Activated CD4-positive, alpha-beta T cell treated with anti-CD3 and anti-CD28 coated beads for 36 hours (primary cell): ENCODE data around the gene GCLC. TPM values are rescaled to one million over a fixed set of nuclear protein-coding genes. Genes with fewer than 3 reads are reported as not detected.

Source experiments
- ATAC-seq: fragments of 200-7000 bp; cut with Tn5 transposase; one replicate; pipeline ENCODE4 v1.10.0; 2021; ENCODE audit warnings: mild to moderate bottlenecking, moderate library complexity
- CTCF ChIA-PET: fragments of 350-600 bp; sonication (Branson Sonifier 250); formaldehyde crosslinking; loops from one replicate; lab custom pipeline; 2021; ENCODE audit warnings: antibody characterized with exemption; lab: Charles Lee
- POLR2A ChIA-PET: fragments of 350-600 bp; sonication (Branson Sonifier 250); formaldehyde crosslinking; loops from one replicate; lab custom pipeline; 2021; ENCODE audit warnings: antibody characterized with exemption, inconsistent platforms; lab: Charles Lee
- DNase-seq: peaks from one replicate; pipeline ENCODE4 v3.0.0-alpha.2; 2020
- H3K27ac Mint-ChIP-seq: one replicate; pipeline ENCODE4 v1.8.0; 2021; ENCODE audit warnings: mixed read lengths
- H3K27me3 Mint-ChIP-seq: one replicate; pipeline ENCODE4 v1.8.0; 2021; ENCODE audit warnings: mixed read lengths
- H3K36me3 Mint-ChIP-seq: one replicate; pipeline ENCODE4 v1.8.0; 2021; ENCODE audit warnings: low read depth, mixed read lengths
- H3K4me1 Mint-ChIP-seq: one replicate; pipeline ENCODE4 v1.8.0; 2021; ENCODE audit warnings: mixed read lengths
- H3K4me3 Mint-ChIP-seq: one replicate; pipeline ENCODE4 v1.8.0; 2021; ENCODE audit warnings: mild to moderate bottlenecking, moderate library complexity, mixed read lengths
- H3K9me3 Mint-ChIP-seq: one replicate; pipeline ENCODE4 v1.8.0; 2021; ENCODE audit warnings: low read depth, mixed read lengths
- intact Hi-C, 2 experiments: fragments of 100-400 bp; cut with DNase I in 1 of 2; cut with micrococcal nuclease in 1 of 2; formaldehyde crosslinking; loops; one replicate each; pipeline versions ENCODE4 v1.14.2 to v1.15.1; 2022 to 2024; cut with DNase I, micrococcal nuclease
- total RNA-seq, 2 experiments: library from RNA; stranded (reverse); gene quantifications; one replicate each; pipeline ENCODE4 v1.2.3, GENCODE V29; 2021

The GCLC gene
- total RNA-seq, 2 experiments from 2014 or later = 18.2 to 23.5 TPM

- Mint-ChIP-seq H3K9me3 (no peaks in the 10 kb centered on the region), H3K36me3 (peaks cover 4% of the 10 kb centered on the region), H3K4me3 (no peak overlapping the region), H3K4me1 (peaks cover 5% of the 10 kb centered on the region), H3K27ac (no peak overlapping the region), H3K27me3 (no peaks in the 10 kb centered on the region)
- DNase-seq (no peak), ATAC-seq (no peak)
- intact Hi-C loops = no loop called here
- CTCF ChIA-PET = interaction anchor here (0.9 to 2.0 kb wide), 5 partner anchors 8 to 44 kb away, joined by 3 to 4 read pairs (median 3); no protein-coding TSS in a partner anchor
- POLR2A ChIA-PET = no interaction called here
Observed at GRCh38 chr6:53524455-53524815, 20.5 kb downstream of the GCLC start.

GRCh38 chr6:53523511-53524454 lies 21.1 kb downstream of the GCLC start:
- Mint-ChIP-seq H3K4me3 (no peak overlapping the region), H3K4me1 (no peaks in the 10 kb centered on the region), H3K9me3 (no peaks in the 10 kb centered on the region), H3K27ac (no peak overlapping the region), H3K36me3 (peaks cover 5% of the 10 kb centered on the region), H3K27me3 (no peaks in the 10 kb centered on the region)
- ATAC-seq = no peak
- ChIA-PET POLR2A (no interaction called here), CTCF (interaction anchor here (0.9 to 2.0 kb wide), 7 partner anchors 7 to 43 kb away, joined by 3 to 4 read pairs (median 3); no protein-coding TSS in a partner anchor)
- intact Hi-C loops = no loop called here
- no peak for DNase-seq

- Mint-ChIP-seq H3K4me3 (no peak overlapping the region), H3K27ac (no peak overlapping the region), H3K4me1 (no peaks in the 10 kb centered on the region), H3K27me3 (no peaks in the 10 kb centered on the region), H3K9me3 (no peaks in the 10 kb centered on the region), H3K36me3 (peaks cover 5% of the 10 kb centered on the region)
- ChIA-PET POLR2A (no interaction called here), CTCF (interaction anchor here (0.7 kb wide), 1 partner anchor 131 kb away, joined by 3 read pairs; no protein-coding TSS in a partner anchor)
- no peak for ATAC-seq
- intact Hi-C loops = no loop called here
- DNase-seq = no peak
Observed at GRCh38 chr6:53520320-53520928, 24.5 kb downstream of the GCLC start.

GRCh38 chr6:53518862-53519261 lies 26.0 kb downstream of the GCLC start:
- no peak overlapping the region for H3K4me3 Mint-ChIP-seq
- no peak overlapping the region for H3K27ac Mint-ChIP-seq
- H3K9me3 Mint-ChIP-seq = no peaks in the 10 kb centered on the region
- ChIA-PET POLR2A (no interaction called here), CTCF (no interaction called here)
- no peaks in the 10 kb centered on the region for H3K4me1 Mint-ChIP-seq
- H3K27me3 Mint-ChIP-seq = no peaks in the 10 kb centered on the region
- H3K36me3 Mint-ChIP-seq = peaks cover 6% of the 10 kb centered on the region
- intact Hi-C loops = no loop called here
- ATAC-seq (no peak), DNase-seq (no peak)

- ChIA-PET POLR2A (interaction anchor here (0.7 kb wide), 1 partner anchor 35 kb away, joined by 3 read pairs; no protein-coding TSS in a partner anchor), CTCF (interaction anchor here (0.8 to 1.2 kb wide), 5 partner anchors 10 to 205 kb away, joined by 3 to 4 read pairs (median 4); no protein-coding TSS in a partner anchor)
- no peaks in the 10 kb centered on the region for H3K27me3 Mint-ChIP-seq
- no peak for ATAC-seq
- H3K36me3 Mint-ChIP-seq = peaks cover 6% of the 10 kb centered on the region
- no peak overlapping the region for H3K27ac Mint-ChIP-seq
- no peaks in the 10 kb centered on the region for H3K4me1 Mint-ChIP-seq
- intact Hi-C loops = no loop called here
- H3K4me3 Mint-ChIP-seq = no peak overlapping the region
- no peak for DNase-seq
- H3K9me3 Mint-ChIP-seq = no peaks in the 10 kb centered on the region
Observed at GRCh38 chr6:53517021-53517420, 27.9 kb downstream of the GCLC start.

- intact Hi-C loops = no loop called here
- CTCF ChIA-PET = interaction anchor here (1.1 kb wide), 1 partner anchor 17 kb away, joined by 3 read pairs; no protein-coding TSS in a partner anchor
- POLR2A ChIA-PET = no interaction called here
- Mint-ChIP-seq H3K9me3 (no peaks in the 10 kb centered on the region), H3K36me3 (peaks cover 10% of the 10 kb centered on the region), H3K4me1 (no peaks in the 10 kb centered on the region), H3K4me3 (no peak overlapping the region), H3K27ac (no peak overlapping the region), H3K27me3 (no peaks in the 10 kb centered on the region)
- DNase-seq (no peak), ATAC-seq (no peak)
Observed at GRCh38 chr6:53514677-53515076, 30.2 kb downstream of the GCLC start.

GRCh38 chr6:53513519-53513966 lies 31.4 kb downstream of the GCLC start:
- H3K9me3 Mint-ChIP-seq = no peaks in the 10 kb centered on the region
- no peak for DNase-seq
- H3K4me1 Mint-ChIP-seq = no peaks in the 10 kb centered on the region
- ChIA-PET CTCF (interaction anchor here (0.5 to 1.6 kb wide), 9 partner anchors 11 to 341 kb away, joined by 3 to 6 read pairs (median 4); no protein-coding TSS in a partner anchor), POLR2A (no interaction called here)
- intact Hi-C loops = no loop called here
- H3K36me3 Mint-ChIP-seq = peaks cover 10% of the 10 kb centered on the region
- no peak overlapping the region for H3K27ac Mint-ChIP-seq
- no peaks in the 10 kb centered on the region for H3K27me3 Mint-ChIP-seq
- no peak for ATAC-seq
- no peak overlapping the region for H3K4me3 Mint-ChIP-seq

GRCh38 chr6:53513056-53513455 lies 31.8 kb downstream of the GCLC start:
- intact Hi-C loops = no loop called here
- H3K27me3 Mint-ChIP-seq = no peaks in the 10 kb centered on the region
- H3K4me1 Mint-ChIP-seq = no peaks in the 10 kb centered on the region
- CTCF ChIA-PET = interaction anchor here (0.5 to 1.6 kb wide), 8 partner anchors 18 to 341 kb away, joined by 3 to 6 read pairs (median 4); no protein-coding TSS in a partner anchor
- no peak overlapping the region for H3K4me3 Mint-ChIP-seq
- DNase-seq (no peak), ATAC-seq (no peak)
- peaks cover 11% of the 10 kb centered on the region for H3K36me3 Mint-ChIP-seq
- POLR2A ChIA-PET = no interaction called here
- H3K27ac Mint-ChIP-seq = no peak overlapping the region
- H3K9me3 Mint-ChIP-seq = no peaks in the 10 kb centered on the region

GRCh38 chr6:53512626-53513025 lies 32.3 kb downstream of the GCLC start:
- H3K36me3 Mint-ChIP-seq = peaks cover 11% of the 10 kb centered on the region
- no peaks in the 10 kb centered on the region for H3K4me1 Mint-ChIP-seq
- H3K4me3 Mint-ChIP-seq = no peak overlapping the region
- H3K9me3 Mint-ChIP-seq = no peaks in the 10 kb centered on the region
- DNase-seq = no peak
- POLR2A ChIA-PET = no interaction called here
- no peak overlapping the region for H3K27ac Mint-ChIP-seq
- CTCF ChIA-PET = interaction anchor here (0.7 to 1.6 kb wide), 6 partner anchors 17 to 341 kb away, joined by 3 to 6 read pairs (median 4); no protein-coding TSS in a partner anchor
- intact Hi-C loops = no loop called here
- ATAC-seq = no peak
- H3K27me3 Mint-ChIP-seq = no peaks in the 10 kb centered on the region

- ChIA-PET CTCF (interaction anchor here (0.6 to 1.3 kb wide), 2 partner anchors 17 to 270 kb away, joined by 4 to 6 read pairs; no protein-coding TSS in a partner anchor), POLR2A (no interaction called here)
- DNase-seq (no peak), ATAC-seq (no peak)
- Mint-ChIP-seq H3K9me3 (no peaks in the 10 kb centered on the region), H3K36me3 (peaks cover 14% of the 10 kb centered on the region), H3K4me3 (no peak overlapping the region), H3K27me3 (no peaks in the 10 kb centered on the region), H3K27ac (no peak overlapping the region), H3K4me1 (no peaks in the 10 kb centered on the region)
- intact Hi-C loops = no loop called here
Observed at GRCh38 chr6:53510746-53511145, 34.2 kb downstream of the GCLC start.

- no peak for ATAC-seq
- CTCF ChIA-PET = interaction anchor here (0.6 to 1.4 kb wide), 4 partner anchors 14 to 145 kb away, joined by 3 to 4 read pairs (median 4); no protein-coding TSS in a partner anchor
- no peaks in the 10 kb centered on the region for H3K4me1 Mint-ChIP-seq
- peaks cover 19% of the 10 kb centered on the region for H3K36me3 Mint-ChIP-seq
- no peak overlapping the region for H3K4me3 Mint-ChIP-seq
- POLR2A ChIA-PET = no interaction called here
- intact Hi-C loops = no loop called here
- H3K27me3 Mint-ChIP-seq = no peaks in the 10 kb centered on the region
- DNase-seq = no peak
- H3K9me3 Mint-ChIP-seq = no peaks in the 10 kb centered on the region
- H3K27ac Mint-ChIP-seq = no peak overlapping the region
Observed at GRCh38 chr6:53506872-53507271, 38.0 kb downstream of the GCLC start.
